Inferior parietal cortex (tissue), 1 donor: ENCODE results near the gene STARD13.

Experiments used
- DNase-seq: peaks from one replicate; pipeline ENCODE4 v3.0.0-alpha.2; 2016; ENCODE audit errors: extremely low spot score

STARD13 gene

DNA sequence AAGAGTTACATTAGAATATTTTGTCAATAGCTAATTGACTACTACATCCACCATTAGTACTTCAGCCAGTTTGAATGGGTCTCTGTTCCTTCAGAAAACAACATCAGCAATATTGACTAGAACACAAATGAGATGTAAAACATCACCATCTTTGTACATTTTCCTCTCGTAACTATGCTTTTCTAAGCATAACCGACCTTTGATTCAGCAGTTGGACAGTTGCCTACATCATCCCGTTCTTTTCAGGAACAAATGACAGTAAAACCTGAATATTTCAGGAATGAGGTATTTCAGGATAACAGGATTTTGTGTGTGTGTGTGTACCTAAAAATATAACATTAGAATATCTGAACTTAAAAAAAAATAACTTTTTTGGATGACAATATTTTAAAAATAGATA, 60.9 kb downstream of the STARD13 start:
- DNase-seq, result no peak

DNA sequence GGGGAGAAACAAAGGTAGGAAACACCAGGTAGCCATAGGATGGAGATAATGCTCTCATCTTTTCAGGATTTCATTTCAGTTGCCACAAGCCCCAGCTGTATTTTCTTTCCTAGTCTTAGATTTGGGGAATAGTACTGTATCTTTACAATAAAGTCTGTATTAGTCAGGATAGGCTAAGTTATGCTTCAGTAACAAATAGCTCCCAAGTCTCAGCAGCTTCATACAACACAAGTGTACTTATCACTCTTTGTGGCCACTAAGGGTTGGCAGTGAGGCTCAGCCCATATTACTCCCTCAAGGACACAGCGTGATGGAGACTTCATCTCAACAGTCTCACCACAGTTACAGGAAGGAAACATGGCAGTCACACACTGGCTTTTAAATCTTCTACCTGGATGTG, 61.4 kb downstream of the STARD13 start:
- no peak for DNase-seq

DNA sequence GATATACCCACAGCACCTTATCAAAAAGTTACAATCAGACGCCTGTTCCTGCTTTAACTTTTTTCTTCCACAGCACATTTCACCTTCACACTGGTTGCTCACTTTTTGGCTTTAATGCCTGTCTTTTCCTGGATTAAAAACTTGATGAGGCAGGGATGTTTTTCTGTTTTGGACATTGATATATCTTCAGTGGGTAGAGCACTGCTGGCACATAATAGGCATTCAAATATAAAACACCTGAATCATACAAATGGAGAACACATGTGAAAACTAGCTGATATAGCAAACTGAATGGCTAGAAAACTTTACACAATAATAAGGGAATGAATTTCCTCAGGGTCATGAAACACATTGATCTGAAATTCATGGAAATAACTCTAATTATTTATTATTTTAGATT, 65.6 kb downstream of the STARD13 start:
- DNase-seq, result no peak

DNA sequence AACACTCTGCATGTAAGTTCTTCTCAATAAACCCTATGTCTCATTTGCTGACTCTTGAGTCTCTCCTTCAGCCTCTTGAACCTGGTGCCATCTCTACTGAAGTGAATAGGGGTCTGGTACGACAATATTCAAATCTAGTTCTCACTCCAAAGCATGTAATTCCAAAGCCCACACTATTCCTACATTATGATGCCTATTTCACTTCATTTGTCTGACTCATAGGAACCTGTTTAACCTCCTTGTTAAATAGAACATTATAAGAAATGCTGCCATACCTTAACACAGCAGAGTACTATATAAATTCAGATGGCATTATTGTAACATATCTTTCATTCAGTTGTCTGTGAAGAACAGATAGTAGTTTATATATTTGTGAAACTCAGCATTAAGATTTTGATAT, 67.1 kb downstream of the STARD13 start:
- no peak for DNase-seq

DNA sequence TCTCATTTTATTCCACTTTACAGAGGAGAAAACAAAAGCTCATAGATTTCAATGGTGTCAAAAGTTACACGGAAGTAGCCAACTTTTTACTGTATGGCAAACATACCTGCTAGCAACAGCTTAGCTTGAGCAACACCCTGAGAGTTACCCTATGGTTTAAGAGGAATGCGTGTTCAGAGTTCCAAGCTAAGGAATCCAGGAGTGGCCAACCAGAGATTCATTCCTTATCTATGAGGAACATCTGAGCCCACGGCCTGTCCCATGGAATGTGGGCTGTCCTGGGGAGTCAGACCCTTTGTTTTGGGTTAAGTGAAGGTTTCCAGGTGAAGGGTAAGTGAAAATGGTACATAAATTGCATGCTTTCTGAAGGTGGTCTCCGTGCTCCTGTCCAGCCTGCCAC, 67.5 kb downstream of the STARD13 start:
- no peak for DNase-seq

DNA sequence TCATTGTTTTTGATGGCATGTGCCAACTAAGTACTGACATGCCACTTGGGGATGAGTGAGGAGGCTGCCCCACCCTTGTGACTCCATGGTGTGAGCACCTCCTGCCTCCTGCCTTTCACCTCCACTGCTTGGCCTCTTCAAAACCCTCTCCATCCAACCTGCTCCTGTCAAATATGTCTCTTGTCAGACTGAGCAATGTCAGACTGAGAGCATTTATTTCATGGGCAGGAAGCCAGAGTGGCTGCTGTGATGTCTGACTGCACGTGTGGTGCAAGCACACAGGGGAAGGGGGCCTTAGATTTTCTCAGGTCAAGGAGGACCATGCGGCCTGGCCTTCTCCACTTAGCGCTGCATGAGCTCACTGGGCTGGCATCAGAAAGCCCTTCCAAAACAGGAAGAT, 68.3 kb downstream of the STARD13 start:
- DNase-seq, result no peak

DNA sequence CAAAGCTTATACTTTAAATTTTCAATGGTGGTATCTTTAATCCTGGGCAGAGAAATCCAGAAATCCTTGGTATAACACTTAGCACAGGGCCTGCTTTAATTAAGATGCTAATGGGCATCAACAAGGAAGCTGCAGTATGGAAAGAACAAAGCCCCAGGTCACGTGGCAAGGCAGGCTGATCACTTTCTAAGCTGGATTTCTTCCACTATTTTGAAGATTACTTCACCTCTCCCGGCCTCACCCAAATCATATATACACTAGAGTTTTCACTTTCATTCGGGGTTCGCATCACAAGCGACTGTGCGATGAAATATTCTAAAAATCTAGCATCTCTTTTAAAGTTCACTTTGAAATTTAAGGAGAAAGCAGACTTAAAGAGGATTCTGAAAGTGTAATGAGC, 71.8 kb downstream of the STARD13 start:
- no peak for DNase-seq

DNA sequence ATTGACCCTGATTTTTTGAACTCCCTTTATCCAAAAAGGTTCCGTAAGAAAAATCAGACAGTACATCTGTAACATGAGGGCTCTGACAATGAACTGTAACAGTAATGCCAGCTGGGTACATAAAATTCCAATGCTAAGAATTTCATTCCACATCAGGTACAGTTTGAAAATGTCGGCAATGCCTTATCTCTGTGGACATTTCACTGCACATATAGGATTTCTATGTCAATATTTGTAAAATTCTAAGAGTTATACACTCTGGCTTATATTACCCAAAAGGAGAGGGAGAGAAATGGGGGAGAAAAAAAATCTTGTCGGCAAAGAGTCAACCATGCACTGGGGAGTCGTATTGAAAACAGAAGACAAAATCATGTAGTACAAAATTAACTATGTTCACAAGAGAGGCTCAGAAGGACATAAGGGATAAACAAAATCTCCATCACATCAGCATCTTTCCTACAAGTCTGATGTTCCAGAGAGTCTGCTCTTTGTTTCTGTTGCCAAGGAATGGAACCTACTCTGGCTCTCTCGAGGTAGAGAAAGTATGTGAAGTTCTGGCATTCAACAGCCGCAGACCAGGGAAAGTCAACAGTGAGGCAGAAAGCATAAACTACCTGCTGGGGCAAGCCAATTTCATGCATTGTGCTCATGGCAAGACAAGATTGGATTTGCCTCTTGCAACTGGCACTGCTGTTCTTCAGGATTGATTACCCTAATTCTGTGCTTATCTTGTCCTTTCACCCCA, 72.4 kb downstream of the STARD13 start:
- no peak for DNase-seq

DNA sequence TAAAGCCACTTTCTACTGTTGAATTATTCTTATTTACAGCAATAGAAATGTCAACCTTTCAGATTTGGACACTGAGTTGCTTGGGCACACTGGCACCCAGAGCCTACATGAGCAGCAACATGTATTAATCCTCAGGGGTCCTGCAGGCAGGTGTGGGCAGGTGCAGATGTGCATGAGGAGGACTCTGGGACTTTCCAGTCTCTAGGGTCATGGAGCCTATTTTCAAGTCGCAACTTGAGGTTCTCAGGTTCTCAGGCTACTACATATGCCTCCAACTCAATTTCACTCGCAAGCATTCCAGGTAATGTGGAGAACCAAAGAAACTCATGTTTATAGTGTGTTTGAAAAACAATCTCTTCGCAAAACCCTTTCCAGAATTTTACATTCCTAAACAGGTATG, 73.2 kb downstream of the STARD13 start:
- no peak for DNase-seq

DNA sequence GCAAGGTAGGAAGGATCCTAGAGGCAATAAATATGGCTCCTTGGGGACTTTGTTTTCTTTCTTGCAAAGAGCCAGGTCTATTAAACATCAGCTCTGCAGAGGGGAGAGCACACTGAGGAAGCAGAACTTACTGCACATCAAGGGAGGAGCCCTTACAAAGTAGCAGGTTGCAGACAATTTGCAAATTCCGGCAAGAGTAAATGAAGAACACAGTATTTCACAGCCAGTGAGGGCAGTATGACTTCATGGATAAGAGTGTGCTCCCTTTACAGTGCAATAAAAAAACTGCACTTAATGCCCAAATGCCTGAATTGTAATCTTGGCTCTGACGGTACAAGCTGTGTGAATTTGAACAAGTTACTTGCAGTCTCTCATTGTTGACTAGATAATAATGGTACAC, 75.5 kb downstream of the STARD13 start:
- DNase-seq, result no peak

DNA sequence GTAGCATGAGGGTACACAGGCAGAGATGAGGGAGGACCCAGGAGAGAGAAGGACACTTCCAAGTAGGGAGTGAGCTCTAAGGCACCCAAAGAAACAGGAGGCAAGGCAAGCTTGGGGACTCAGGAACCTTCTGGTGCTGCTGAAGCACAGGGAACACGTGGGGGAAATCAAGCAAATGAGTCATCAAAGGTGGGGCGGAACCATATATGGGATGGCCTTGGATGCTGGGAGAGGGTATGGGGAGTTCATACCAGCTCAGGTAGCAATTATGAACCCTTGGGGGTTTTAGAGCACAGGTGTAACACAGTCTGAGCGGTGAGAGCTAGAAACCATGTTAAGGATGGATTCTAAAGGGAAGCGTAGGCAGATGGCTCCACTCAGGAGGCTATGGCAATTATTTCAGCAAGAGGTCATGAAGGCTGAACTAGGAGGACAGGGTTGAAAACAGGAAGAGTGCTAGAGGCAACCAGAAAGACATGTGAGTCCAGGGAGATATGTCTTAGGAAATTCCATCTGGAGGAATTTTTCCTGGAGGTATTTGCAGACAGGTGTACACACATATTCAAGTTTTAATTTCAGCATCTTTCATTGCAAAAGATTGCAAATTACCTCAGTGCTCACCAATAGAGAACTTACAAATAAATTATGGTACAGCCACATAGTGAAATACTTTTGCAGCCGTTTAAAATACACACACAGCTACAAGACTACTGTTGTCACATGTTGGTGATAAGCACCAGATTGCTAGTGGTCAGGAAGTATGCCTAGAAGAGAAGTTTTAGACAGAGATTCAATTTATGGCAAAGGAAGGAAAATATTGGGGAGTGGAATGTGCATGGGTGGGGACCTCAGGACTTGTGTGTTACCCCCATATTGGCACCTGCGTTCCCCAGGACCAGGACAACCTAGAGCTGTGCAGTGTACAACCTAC, 77.0 kb downstream of the STARD13 start:
- no peak for DNase-seq

DNA sequence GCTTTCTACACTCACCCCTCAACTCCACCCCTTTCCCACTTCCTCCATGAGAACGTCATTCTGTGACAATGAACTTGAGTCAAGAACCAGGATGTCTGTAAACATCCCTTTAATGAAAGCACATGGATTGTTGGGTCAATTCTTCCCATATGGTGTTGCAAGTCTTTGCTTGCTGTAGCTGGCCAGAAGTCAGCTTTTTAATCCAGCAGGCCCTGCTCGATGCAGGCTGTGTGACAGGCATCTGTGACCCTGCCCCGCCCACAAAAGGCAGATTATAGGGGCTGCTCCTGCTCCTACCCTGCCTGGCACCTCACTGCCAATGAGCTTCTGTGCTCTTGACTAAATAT, 78.0 kb downstream of the STARD13 start:
- no peak for DNase-seq

DNA sequence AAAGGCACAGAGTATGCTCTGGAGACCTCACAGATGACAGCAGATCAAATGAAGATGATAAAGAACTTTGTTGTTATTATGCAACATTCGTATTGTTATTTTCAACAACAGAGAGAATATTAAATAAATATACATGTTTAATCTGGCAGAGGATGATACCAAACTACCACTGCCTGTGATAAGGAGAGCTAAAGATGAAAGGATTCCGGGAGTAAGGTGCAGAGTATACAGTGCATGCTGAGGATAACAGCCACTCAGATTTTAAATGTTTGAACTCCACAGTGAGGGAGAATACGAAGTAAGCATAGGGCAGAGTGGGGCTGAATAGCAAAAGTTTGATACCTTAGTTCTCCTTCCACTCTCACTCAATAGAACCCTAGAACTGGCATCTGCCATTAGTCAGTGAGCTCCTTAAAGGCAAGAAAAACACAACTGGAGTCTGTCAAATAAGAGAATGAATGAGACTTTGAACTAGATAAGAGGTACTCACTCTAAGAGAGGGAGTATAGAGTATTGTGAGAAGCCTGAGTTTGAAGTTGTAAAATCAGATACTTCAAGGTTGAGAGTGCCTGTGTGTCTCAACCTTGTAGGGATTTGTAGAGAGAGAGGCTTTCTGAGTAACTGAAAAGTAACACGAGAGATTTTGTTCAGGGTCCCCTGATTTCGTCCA, 78.5 kb downstream of the STARD13 start:
- no peak for DNase-seq

DNA sequence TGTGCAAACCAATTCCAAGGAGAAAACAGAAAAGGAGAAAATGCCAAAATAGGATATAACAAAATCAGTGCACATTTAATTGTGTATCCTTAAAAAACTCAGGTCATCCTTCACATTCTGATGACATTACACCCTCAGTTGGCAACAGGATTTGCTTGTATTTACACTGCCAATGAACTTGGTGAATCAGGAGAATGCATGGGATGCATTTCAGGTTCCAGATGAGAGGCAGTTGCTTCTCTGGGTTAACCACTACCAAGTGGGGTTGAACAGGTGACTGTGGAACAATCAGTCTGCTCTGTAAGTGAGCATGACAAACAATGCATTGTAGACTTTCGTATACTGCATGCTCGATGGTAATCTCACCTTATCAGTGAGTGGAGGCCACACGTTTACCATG, 79.1 kb downstream of the STARD13 start:
- no peak for DNase-seq

DNA sequence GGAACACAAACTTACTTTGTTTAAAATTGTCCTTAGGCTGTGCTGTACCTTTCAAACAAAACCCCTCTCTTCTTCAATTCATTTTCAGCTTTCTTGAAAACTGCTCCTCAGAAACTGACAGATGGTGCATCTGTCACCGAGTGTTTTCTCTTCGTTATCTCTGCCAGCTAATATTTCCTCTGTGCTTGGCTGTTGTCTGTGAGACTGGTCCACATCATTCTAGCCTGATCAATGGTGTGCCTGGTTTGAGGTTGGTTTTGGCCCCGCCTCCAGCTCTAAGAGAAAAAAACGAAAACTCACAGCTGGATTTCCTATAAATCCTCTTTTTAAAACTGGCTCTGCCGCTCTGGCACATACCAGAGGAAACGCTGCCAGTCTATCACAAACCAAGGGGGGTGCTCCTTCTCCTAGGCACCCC, 79.7 kb downstream of the STARD13 start:
- no peak for DNase-seq

DNA sequence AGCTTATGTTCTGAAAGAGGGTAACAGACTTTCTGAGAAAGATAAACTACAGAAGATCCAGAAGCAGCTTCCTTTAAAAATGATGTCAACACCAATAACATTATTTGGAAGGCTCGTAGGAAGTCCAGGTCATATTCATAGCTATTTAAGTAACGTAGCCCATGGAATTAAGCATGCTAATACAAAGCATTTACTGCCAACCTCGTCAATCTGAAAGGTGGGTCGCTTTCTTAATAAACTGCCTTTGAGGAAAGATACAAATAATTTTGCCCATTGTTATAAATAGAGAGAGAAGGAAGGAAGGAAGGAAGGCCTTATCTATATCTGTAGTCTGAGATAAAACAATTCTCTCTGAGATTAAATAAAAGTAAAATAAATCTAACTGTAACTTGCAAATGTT, 80.3 kb downstream of the STARD13 start:
- no peak for DNase-seq

DNA sequence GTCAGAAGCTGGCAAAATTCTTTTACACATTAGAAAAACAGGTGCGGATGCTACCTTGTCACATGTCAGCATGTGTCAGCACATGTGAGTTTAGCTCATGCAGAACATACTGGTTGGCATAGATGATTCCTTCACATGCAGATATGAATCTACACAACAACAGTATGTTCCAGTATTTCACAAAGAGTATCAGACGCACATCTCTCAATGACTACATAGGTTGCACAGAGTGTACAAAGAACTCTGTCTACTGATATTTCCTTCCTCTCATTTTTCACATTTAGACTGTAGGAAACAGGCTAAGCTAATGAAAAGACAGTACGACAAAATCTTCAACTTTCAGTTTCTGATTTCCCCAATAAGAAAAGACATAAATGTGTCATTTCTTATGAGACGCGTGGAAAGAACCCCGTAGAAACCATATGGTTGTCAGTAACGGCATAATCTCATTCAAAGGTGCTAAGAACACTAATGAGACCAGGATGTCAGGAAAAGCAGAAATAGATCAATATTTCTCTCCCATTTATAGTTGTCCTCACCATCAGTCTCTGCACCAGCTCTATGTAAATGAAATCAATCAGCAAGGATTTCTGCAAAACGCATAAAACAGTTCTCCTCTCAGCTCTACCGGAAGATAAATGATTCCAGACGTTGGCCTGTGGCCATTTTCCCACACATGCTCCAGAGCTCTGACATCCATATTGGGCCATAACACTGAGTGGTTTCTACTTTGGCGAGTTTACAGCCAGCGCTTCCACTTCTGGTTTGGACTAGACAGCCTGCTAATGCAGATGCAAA, 81.2 kb downstream of the STARD13 start:
- DNase-seq, result no peak

DNA sequence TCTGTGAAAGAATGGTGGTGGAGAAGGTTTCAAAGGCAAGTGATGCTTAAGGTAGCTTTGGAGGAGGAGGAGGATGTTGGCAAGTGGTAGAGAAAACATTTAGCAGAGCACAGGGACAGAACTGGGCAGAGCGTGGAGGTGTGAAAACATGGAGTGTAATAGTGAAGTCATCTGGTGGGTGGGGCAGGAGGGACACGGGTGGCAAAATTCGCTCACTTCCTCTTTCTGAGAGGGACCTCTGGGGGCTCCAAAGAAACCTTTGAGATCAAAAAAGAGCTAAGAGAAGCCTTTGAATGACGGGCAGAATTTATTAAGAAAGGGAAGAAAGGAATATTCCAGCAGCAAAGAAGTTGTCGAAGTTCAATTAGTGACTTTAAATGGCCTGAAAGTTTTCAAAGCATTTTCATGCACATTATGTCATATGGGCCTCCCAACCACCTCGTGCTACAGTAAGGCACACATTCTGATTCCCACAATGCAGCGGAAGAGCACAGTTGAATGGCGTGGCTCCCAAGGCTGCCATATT, 82.8 kb downstream of the STARD13 start:
- no peak for DNase-seq

DNA sequence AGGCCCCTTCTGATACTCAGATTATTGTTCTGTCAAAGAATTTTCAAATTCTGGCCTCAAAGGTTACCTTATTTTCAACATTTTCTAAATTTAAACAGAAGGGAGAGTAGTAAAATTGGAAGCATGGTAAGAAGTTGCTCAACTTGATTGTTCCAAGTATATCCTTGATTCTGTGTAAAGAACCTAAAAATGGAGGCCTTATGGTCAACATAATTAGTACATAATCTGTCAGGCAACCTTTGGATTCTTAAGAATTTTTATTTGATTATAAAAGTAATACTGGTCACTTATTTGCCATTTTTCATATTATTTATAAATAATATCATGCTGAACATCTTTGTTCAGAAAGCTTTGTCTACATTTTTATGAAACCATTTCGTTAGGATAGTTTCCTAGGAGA, 83.9 kb downstream of the STARD13 start:
- DNase-seq, result no peak

DNA sequence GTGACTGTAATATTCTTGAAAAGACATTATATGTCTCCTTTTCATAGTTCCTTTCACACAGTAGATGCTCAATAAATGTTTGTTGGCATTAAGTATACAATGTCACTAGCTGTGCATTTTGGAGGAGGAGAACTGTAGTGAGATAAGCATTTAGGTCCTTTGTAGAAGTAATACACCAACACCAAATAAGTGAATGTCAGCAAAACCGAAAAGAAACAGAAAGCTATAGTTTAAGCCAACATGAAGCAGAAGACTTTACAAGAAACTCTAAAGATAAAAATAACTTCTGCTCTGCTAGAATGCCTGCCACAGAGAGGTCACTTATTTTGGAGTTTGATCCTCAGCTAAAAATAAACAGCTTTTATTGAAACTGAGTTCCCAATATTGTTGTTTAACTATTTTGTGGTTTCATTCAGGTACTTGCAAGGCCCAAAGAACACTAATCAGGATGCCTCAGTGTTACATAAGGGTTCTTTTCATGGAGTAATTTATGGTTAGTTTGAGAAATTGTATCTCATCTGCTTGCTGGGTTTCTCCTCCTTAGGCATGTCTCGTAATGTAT, 86.2 kb downstream of the STARD13 start:
- no peak for DNase-seq

DNA sequence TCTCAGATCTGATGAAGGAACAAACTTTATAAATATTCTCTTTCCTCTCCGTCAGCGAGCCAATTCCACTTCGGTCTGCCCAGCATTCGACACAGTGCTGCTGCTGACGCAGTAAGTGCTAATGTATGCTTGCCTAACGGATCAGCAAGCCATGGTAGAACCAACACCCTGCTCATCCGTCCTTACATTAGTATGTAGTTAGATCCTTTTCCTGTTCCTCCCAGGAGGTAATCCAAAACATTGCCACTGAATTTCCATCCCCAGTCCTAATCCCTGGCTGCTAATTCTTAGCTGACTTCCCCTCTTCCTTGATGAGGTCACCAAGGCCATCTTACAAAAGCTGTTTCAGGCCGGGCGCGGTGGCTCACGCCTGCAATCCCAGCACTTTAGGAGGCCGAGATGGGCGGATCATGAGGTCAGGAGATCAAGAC, 88.0 kb downstream of the STARD13 start:
- no peak for DNase-seq
